H1 (cell line): Measurements from ENCODE around the gene CCL3. TPM values are rescaled to one million over a fixed set of nuclear protein-coding genes. Genes with fewer than 3 reads are reported as not detected.

Experiments used
- CTCF ChIA-PET: fragments of 300-600 bp; sonication (Branson Sonifier 250); formaldehyde crosslinking; loops from one replicate; lab custom pipeline; 2021; ENCODE audit not compliant: partially characterized antibody; lab: Charles Lee
- POLR2A ChIA-PET: fragments of 300-600 bp; sonication (Branson Sonifier 250); formaldehyde crosslinking; loops from one replicate; lab custom pipeline; 2021; ENCODE audit warnings: inconsistent platforms; ENCODE audit not compliant: partially characterized antibody; lab: Charles Lee
- DNase-seq, 2 experiments: peaks; one replicate each; pipeline versions ENCODE4 v3.0.0 to v3.0.0-alpha.2; 2010 to 2022; ENCODE audit warnings: low spot score in 2 of 2, low read depth in 1 of 2, mixed read lengths in 1 of 2
- FAIRE-seq: peaks from 2 replicates; lab custom pipeline; 2011; peaks lifted over from hg19 to GRCh38; lab: Jason Lieb, UNC
- H2AFZ ChIP-seq: 2 replicates; pipeline ENCODE4 v1.8.1; 2012; ENCODE audit warnings: low read length, inconsistent platforms
- H2AK5ac ChIP-seq: 2 replicates; pipeline ENCODE4 v1.6.1; 2013; ENCODE audit warnings: low read depth, low read length
- H2BK120ac ChIP-seq: replicated peaks from 2 replicates; pipeline ENCODE3; 2013; ENCODE audit warnings: low read depth, low read length, inconsistent platforms
- H2BK12ac ChIP-seq: 2 replicates; pipeline ENCODE4 v1.6.1; 2013; ENCODE audit warnings: low read depth, low read length
- H2BK15ac ChIP-seq: 2 replicates; pipeline ENCODE4 v1.6.1; 2013; ENCODE audit warnings: low read length
- H2BK20ac ChIP-seq: 2 replicates; pipeline ENCODE4 v1.6.1; 2013; ENCODE audit warnings: low read length
- H2BK5ac ChIP-seq: 2 replicates; pipeline ENCODE4 v1.6.1; 2013; ENCODE audit warnings: low read depth, low read length
- H3K14ac ChIP-seq: 2 replicates; pipeline ENCODE4 v1.6.1; 2013; ENCODE audit warnings: inconsistent platforms; ENCODE audit not compliant: insufficient read length
- H3K18ac ChIP-seq: 2 replicates; pipeline ENCODE4 v1.6.1; 2013; ENCODE audit warnings: low read length; ENCODE audit errors: extremely low read depth
- H3K23ac ChIP-seq: 2 replicates; pipeline ENCODE4 v1.6.1; 2013; ENCODE audit warnings: inconsistent platforms; ENCODE audit not compliant: insufficient read length
- H3K23me2 ChIP-seq: 2 replicates; pipeline ENCODE4 v1.6.1; 2013; ENCODE audit warnings: low read depth, low read length
- H3K27ac ChIP-seq: 2 replicates; pipeline ENCODE4 v1.6.1; 2011; ENCODE audit warnings: low read depth, low read length, inconsistent platforms
- H3K27me3 ChIP-seq, 4 experiments: replicated peaks in 1 of 4; 1 replicate in 1 of 4; 2 replicates in 3 of 4; pipeline versions ENCODE4 v1.6.1 to v1.8.1; 2011 to 2013; ENCODE audit warnings: low read length in 3 of 4, mild to moderate bottlenecking in 3 of 4, inconsistent platforms in 2 of 4, mixed read lengths in 2 of 4, moderate library complexity in 1 of 4; ENCODE audit not compliant: control insufficient read depth in 3 of 4, insufficient read depth in 3 of 4; ENCODE audit errors: extremely low read depth in 1 of 4
- H3K36me3 ChIP-seq, 4 experiments: 2 replicates each; pipeline versions ENCODE4 v1.6.1 to v1.8.1; 2011 to 2013; ENCODE audit warnings: mild to moderate bottlenecking in 4 of 4, low read length in 3 of 4, moderate library complexity in 2 of 4, control low read depth in 1 of 4, inconsistent platforms in 1 of 4; ENCODE audit not compliant: insufficient read depth in 4 of 4, control insufficient read depth in 2 of 4
- H3K4ac ChIP-seq: replicated peaks from 2 replicates; pipeline ENCODE3; 2013; ENCODE audit warnings: low read length, low read depth, mixed read lengths, inconsistent platforms; ENCODE audit not compliant: insufficient read length
- H3K4me1 ChIP-seq, 4 experiments: replicated peaks in 1 of 4; 1 replicate in 1 of 4; 2 replicates in 3 of 4; pipeline versions ENCODE4 v1.6.1 to v1.8.1; 2011 to 2013; ENCODE audit warnings: low read length in 3 of 4, inconsistent platforms in 2 of 4, mixed read lengths in 1 of 4; ENCODE audit not compliant: insufficient read depth in 4 of 4, control insufficient read depth in 3 of 4
- H3K4me2 ChIP-seq, 2 experiments: 2 replicates each; pipeline versions ENCODE4 v1.6.1 to v1.8.1; 2011 to 2013; ENCODE audit warnings: low read depth in 2 of 2, low read length in 2 of 2, control low read depth in 1 of 2, inconsistent platforms in 1 of 2, mild to moderate bottlenecking in 1 of 2; ENCODE audit not compliant: insufficient read depth in 1 of 2
- H3K4me3 ChIP-seq, 4 experiments: fragments of 200-600, 300-600 bp in 1 of 4; sonication (generic), shearing (Covaris generic), sonication (Bioruptor Twin) in 1 of 4; 2 replicates each; pipeline versions ENCODE4 v1.5.1 to v1.8.1; 2011 to 2016; ENCODE audit warnings: low read length in 4 of 4, low read depth in 3 of 4, control low read depth in 2 of 4, inconsistent platforms in 2 of 4, mild to moderate bottlenecking in 2 of 4, mixed read lengths in 1 of 4, moderate library complexity in 1 of 4; ENCODE audit not compliant: insufficient read depth in 2 of 4; ENCODE audit errors: extremely low read depth in 1 of 4
- H3K56ac ChIP-seq: replicated peaks from 2 replicates; pipeline ENCODE3; 2013; ENCODE audit warnings: low read depth, mild to moderate bottlenecking, mixed read lengths, low read length, inconsistent platforms; ENCODE audit not compliant: insufficient read length
- H3K79me1 ChIP-seq: 2 replicates; pipeline ENCODE4 v1.6.1; 2013; ENCODE audit warnings: low read depth, low read length, control low read depth
- H3K79me2 ChIP-seq, 2 experiments: 2 replicates each; pipeline versions ENCODE4 v1.6.1 to v1.8.1; 2012 to 2013; ENCODE audit warnings: low read length in 2 of 2, mild to moderate bottlenecking in 2 of 2, inconsistent platforms in 1 of 2; ENCODE audit not compliant: insufficient read depth in 2 of 2, control insufficient read depth in 1 of 2
- H3K9ac ChIP-seq, 4 experiments: replicated peaks in 1 of 4; 1 replicate in 1 of 4; 2 replicates in 3 of 4; pipeline versions ENCODE4 v1.6.1 to v1.8.1; 2011 to 2013; ENCODE audit warnings: low read depth in 3 of 4, low read length in 3 of 4, control low read depth in 2 of 4, mild to moderate bottlenecking in 2 of 4, moderate library complexity in 2 of 4, inconsistent platforms in 1 of 4; ENCODE audit errors: extremely low read depth in 1 of 4
- H3K9me3 ChIP-seq, 2 experiments: 2 replicates each; pipeline versions ENCODE4 v1.6.1 to v1.8.1; 2012 to 2013; ENCODE audit warnings: mild to moderate bottlenecking in 2 of 2, moderate library complexity in 2 of 2, control low read depth in 1 of 2, inconsistent platforms in 1 of 2, low read depth in 1 of 2, low read length in 1 of 2, mixed read lengths in 1 of 2; ENCODE audit not compliant: insufficient read depth in 2 of 2
- H4K20me1 ChIP-seq, 2 experiments: replicated peaks in 1 of 2; 2 replicates each; pipeline versions ENCODE3 to v1.8.1; 2011 to 2013; ENCODE audit warnings: inconsistent platforms in 2 of 2, low read length in 2 of 2, mild to moderate bottlenecking in 1 of 2; ENCODE audit not compliant: insufficient read depth in 2 of 2, control insufficient read depth in 1 of 2
- H4K5ac ChIP-seq: 2 replicates; pipeline ENCODE4 v1.6.1; 2013; ENCODE audit warnings: low read length, low read depth, mixed read lengths, inconsistent platforms; ENCODE audit not compliant: insufficient read length
- H4K8ac ChIP-seq: 2 replicates; pipeline ENCODE4 v1.8.0; 2013; ENCODE audit warnings: mild to moderate bottlenecking, moderate library complexity, low read length, inconsistent platforms; ENCODE audit not compliant: insufficient read depth; ENCODE audit errors: extremely low read depth
- H4K91ac ChIP-seq: replicated peaks from 2 replicates; pipeline ENCODE3; 2013; ENCODE audit warnings: low read length, mixed read lengths, inconsistent platforms; ENCODE audit not compliant: insufficient read length
- CTCF ChIP-seq, 3 experiments: IDR thresholded peaks; 1 replicate in 2 of 3; 2 replicates in 1 of 3; pipeline versions ENCODE4 v1.5.1 to v1.6.1; 2011; ENCODE audit warnings: low read length in 3 of 3, mild to moderate bottlenecking in 3 of 3, inconsistent platforms in 2 of 3, low read depth in 1 of 3, moderate library complexity in 1 of 3; ENCODE audit not compliant: insufficient read depth in 1 of 3; ENCODE audit errors: control extremely low read depth in 1 of 3
- RAD21 ChIP-seq, 2 experiments: IDR thresholded peaks in 1 of 2; conservative IDR thresholded peaks in 1 of 2; 2 replicates each; pipeline ENCODE4 v1.6.1; 2011; ENCODE audit warnings: low read depth in 2 of 2, low read length in 2 of 2, improper control_type of control experiment in 1 of 2, inconsistent platforms in 1 of 2, mild to moderate bottlenecking in 1 of 2, moderate library complexity in 1 of 2
- RNF2 ChIP-seq: fragments of 200-900, 300-1000 bp; sonication (generic); IDR thresholded peaks from 2 replicates; pipeline ENCODE4 v1.7.1; 2016; ENCODE audit warnings: borderline replicate concordance, low read depth, mild to moderate bottlenecking, antibody characterized with exemption, low read length; ENCODE audit not compliant: poor library complexity, severe bottlenecking; ENCODE audit errors: missing control alignments
- SIRT6 ChIP-seq: IDR thresholded peaks from one replicate; pipeline ENCODE4 v1.7.1; 2012; ENCODE audit warnings: low read length, inconsistent platforms
- TCF12 ChIP-seq: IDR thresholded peaks from 2 replicates; pipeline ENCODE4 v1.6.1; 2011; ENCODE audit warnings: low read depth, mild to moderate bottlenecking, low read length
- WGBS, 2 experiments: shearing (Covaris generic) in 1 of 2; methylation state at CpG; one replicate each; pipeline versions ENCODE4 v1.1.6 to v1.1.7; 2013 to 2015; ENCODE audit warnings: low lambda C conversion rate in 2 of 2, mixed read lengths in 2 of 2, inconsistent platforms in 1 of 2, low coverage in 1 of 2, missing lambda C conversion rate in 1 of 2; ENCODE audit not compliant: insufficient replicate concordance in 2 of 2, insufficient coverage in 1 of 2, insufficient read length in 1 of 2; ENCODE audit errors: extremely low coverage in 1 of 2, missing lambda C conversion rate in 1 of 2; 5-methylcytosine and 5-hydroxymethylcytosine counted together
- polyA plus RNA-seq, 7 experiments: library from polyadenylated mRNA; depleted of rRNA in 3 of 7; stranded (reverse) in 5 of 7; unstranded in 2 of 7; fragments of >200 nt in 5 of 7; fragments of 200-250 nt in 2 of 7; gene quantifications; 1 replicate in 5 of 7; 2 replicates in 1 of 7; 4 replicates in 1 of 7; pipeline versions ENCODE4 v1.2.1 to v1.2.3, GENCODE V29; 2011 to 2013; ENCODE audit warnings: missing spikeins in 2 of 7, mixed read lengths in 2 of 7
- total RNA-seq: library from RNA; stranded (reverse); fragmentation: NEBNext Ultra II Directional; extraction: Animal tissue kit (Norgen Biotek cat#: 25700); gene quantifications from 2 replicates; pipeline ENCODE4 v1.2.1, GENCODE V29; 2021

CCL3 gene
- total and polyA plus RNA-seq, 2 of the 8 experiments (the other 6 are each of a cell fraction or from before 2014, with no cell fraction given): not detected

GRCh38 chr17:36072431-36073121 lies 17.4 kb downstream of the CCL3 start:
- no peak overlapping the region for H2BK15ac ChIP-seq
- H2BK12ac ChIP-seq: no peak overlapping the region
- H3K56ac ChIP-seq: no peak overlapping the region
- H4K8ac ChIP-seq: no peak overlapping the region
- H2BK120ac ChIP-seq: no peak overlapping the region
- H3K79me1 ChIP-seq: no peaks in the 10 kb centered on the region
- no peak overlapping the region for H3K4ac ChIP-seq
- no peaks in the 10 kb centered on the region for H3K9me3 ChIP-seq
- no peak overlapping the region for H3K9ac ChIP-seq
- no peak overlapping the region for H4K91ac ChIP-seq
- no peak overlapping the region for H3K4me3 ChIP-seq
- no peak overlapping the region for H3K23ac ChIP-seq
- CTCF ChIA-PET: interaction anchor here (0.8 to 5.2 kb wide), 20 partner anchors 9 to 232 kb away, joined by 3 to 33 read pairs (median 4); partner anchors contain the start of genes CCL15, CCL16 and CCL18
- H3K36me3 ChIP-seq: no peaks in the 10 kb centered on the region
- no peaks in the 10 kb centered on the region for H3K23me2 ChIP-seq
- DNase-seq (peak; percentile 27 to 88), FAIRE-seq (no peak)
- H3K4me2 ChIP-seq: no peak overlapping the region
- no peaks in the 10 kb centered on the region for H3K79me2 ChIP-seq
- no peaks in the 10 kb centered on the region for H3K4me1 ChIP-seq
- H3K14ac ChIP-seq: no peak overlapping the region
- H2BK20ac ChIP-seq: no peak overlapping the region
- no peak overlapping the region for H3K18ac ChIP-seq
- POLR2A ChIA-PET: no interaction called here
- no peak overlapping the region for H3K27ac ChIP-seq
- no peak overlapping the region for H4K5ac ChIP-seq
- no peaks in the 10 kb centered on the region for H3K27me3 ChIP-seq
- no peak overlapping the region for H2BK5ac ChIP-seq
- peak; percentile 72 to 81 (median 79) for TF ChIP-seq CTCF (IDR thresholded peaks at IDR 0.05; ENCODE audit: control extremely low read depth in 1 of 3, insufficient read depth in 1 of 3, low read depth in 1 of 3, low read length in 3 of 3)
- no peak for TF ChIP-seq RNF2
- peak; percentile 65 to 70 for TF ChIP-seq RAD21 (IDR thresholded peaks at IDR 0.05 in 1 of 2, conservative IDR thresholded peaks at IDR 0.05 in 1 of 2; ENCODE audit: low read depth in 2 of 2, low read length in 2 of 2)
- 0 out of 2 replicates have a peak, but pooled peaks have one; percentile 31 for TF ChIP-seq TCF12
- TF ChIP-seq SIRT6: no peak
- no peak overlapping the region for H2AFZ ChIP-seq
- WGBS, 2 experiments: 51% methylated on average over 12 of the region's 12 CpGs; no CpG with 5 or more reads in 1 of the 2 experiments
- H4K20me1 ChIP-seq: no peaks in the 10 kb centered on the region
- no peak overlapping the region for H2AK5ac ChIP-seq
